Midbrain (tissue), 1 donor: ENCODE measurements around the gene DGKZ.
A peak's percentile ranks its signal among the peaks of the same experiment; 100 is the strongest.

ENCODE experiments used
- DNase-seq: peaks from one replicate; lab custom pipeline; 2025; lab: John Stamatoyannopoulos, UW

Gene DGKZ

DNA sequence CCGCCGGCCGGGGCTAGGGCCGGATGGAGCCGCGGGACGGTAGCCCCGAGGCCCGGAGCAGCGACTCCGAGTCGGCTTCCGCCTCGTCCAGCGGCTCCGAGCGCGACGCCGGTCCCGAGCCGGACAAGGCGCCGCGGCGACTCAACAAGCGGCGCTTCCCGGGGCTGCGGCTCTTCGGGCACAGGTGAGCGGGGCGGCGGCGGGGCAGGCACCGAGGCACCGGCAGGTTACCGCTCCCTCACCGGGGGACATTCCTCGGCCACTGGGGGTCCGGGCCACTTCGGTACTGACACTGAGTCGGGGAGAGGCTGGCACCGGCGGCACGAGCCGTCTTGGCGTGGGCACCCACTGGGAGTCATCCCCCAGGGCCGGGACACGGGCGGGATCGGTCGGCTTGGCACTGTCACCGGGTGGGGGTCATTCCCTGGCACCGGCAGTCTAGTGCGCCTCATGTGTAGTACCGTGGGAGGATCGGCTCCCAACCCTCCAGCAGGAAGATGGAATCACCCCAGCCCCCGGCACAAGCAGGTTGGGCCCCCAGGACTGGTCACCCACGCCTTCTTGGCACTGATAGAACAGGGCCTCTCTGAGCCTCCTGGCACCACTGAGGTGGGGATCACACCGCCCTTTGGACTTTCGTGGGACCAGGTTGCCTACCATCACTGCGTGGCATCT lies 511 bp downstream of the DGKZ start:
- DNase-seq: no peak

DNA sequence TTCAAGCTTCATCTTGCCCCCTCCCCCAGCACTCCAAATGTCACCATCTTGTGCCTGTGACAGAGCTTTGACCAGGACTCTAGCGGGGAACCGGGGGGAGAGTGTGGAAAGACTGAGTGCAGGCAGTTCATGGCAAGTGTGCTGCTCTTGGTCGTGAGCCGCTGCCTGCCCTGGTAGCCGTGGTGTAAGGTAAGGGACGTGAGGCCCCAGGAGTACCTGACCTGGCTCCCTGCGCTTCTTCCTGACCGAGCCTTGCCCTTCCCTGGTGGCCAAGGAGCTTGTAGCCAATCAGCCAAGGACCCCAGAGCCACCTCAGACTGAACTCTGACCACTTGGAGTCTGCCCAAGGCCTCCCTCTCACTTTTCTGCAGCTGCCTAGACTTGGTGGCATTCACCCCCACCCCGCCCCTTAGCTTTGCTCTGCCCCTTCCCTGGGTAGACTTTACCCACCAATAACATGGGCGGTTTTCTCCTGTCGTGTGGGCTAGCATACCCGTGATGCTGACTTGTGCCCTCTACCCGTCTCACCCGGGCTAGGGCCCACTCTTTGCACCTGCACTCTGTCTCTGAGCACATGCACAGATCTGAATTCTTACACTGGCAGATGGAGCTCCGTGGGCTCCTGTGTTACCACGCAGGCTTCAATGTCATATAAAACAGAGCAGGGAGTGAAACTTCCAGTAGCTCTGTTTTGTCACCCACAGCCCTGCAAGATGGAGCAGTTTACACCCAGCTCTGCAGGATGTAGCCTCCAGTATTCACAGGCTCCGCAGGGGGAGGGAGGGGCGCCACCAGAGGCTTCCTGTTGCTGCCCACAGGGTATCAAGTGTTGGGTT lies 1.5 kb downstream of the DGKZ start:
- DNase-seq: no peak

DNA sequence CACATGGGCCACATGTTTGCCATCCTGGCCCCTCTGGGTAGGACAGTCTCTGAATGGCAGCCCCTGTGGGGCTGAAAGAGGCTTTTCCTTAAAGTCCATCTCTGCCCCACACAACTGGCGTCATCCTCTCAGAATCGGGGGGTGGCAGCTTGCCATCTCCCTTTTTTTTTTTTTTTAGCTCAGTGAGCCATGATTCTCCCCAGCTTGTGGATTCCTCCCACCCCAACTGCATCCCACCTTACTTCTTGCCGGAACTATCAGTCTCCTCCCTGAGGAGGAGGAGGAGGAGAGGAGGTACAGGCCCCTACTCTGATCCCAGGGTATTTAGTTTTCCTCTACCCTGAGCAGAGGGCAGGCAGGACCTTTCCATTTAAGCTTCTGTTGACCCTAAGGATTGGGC lies 3.4 kb downstream of the DGKZ start:
- DNase-seq: no peak

DNA sequence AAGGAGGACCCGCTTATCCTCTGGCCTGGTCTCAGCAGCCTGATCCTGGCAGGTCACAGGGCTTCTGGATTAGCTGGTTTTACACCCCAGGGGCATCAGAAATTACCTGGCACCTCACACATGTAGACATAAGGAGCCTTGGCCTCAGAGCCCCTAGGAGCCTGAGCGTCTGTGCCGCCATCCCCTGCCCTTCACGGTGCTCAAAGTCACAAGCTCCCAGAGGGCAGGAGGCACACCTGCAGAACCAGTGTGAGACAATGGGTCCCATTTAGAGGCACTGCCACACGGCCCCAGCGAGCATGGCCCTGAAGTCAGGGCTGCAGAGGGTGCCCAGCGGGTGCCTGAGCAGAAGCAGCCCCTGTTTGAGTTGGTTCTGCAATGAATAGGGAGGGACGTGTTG lies 3.9 kb downstream of the DGKZ start:
- no peak for DNase-seq

DNA sequence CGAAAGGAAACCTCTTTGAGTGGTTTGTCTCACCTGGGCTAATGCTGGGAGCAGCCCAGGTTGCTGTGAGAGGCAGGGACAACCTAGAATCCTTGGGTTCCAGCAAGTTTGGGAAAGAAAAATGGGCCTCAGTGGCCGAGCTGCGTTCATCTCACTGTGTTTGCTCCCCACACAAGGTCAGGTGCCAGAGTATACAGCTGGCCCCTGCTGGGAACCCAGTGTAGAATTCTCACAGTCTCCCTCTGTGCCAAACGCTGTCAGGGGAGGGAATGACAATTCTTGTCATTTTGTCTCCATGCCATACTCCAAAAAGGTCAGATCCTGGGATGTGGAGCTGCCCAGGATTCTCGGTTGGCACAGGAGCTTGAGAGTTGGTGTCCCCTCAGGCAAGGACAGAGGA lies 4.3 kb downstream of the DGKZ start:
- no peak for DNase-seq

DNA sequence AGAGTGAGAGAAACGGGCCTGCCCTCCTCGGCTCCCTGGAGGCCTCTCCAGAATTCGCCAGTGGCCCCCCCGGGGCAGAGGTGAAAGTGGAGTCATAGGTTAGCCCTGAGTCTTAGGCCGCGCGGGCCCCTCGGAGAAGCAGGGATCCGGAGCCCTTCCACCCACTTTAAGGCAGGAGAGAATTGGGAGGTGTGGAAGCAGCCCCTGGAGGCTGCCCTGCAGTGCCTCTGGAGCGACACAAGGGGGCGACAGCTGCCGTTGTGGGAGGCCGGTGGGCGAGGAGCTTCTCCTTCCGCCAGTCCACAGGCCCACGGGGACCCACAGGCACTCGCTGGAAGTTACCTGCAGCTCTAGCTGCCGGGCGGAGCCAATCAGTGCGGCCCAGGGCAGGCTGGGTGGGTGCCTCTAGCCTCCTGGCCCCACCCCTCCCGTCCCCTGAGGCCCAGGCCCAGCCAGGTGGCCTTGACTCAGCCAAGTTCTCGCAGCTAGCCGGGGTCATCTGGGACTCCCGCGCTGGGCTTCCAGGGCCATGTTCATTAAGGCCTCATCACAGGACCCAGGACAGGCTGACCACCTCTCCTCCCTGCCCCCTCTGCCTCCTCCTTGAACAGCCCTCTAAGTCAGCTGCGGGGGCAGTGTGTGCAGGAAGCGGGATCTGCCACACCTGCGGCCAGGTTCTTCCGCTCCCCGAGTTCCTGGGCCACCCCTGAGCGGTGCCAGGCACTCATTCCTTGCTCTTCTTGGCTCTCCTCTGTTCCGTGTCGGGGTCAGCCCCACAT lies 5.0 kb downstream of the DGKZ start:
- DNase-seq: peak; percentile 36

DNA sequence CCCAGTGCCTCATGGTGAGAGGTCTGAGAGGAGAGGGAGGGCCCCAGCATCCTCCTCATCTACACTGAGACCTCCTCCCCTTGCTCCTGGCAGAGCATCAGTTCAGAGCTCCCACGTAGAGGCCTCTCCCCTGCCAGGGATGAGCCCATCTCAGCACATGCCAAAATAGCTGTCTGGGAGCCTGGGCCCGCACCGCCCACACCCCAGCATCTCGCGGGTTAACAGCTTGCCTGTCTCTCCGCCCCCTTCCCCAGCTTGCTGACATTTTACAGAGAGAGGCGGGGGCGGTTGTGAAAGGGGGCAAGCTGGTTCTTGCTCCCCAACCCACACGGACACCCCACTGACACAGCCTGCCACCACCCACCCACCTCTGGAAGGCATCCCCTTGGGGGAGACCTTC lies 6.4 kb downstream of the DGKZ start:
- DNase-seq: no peak

DNA sequence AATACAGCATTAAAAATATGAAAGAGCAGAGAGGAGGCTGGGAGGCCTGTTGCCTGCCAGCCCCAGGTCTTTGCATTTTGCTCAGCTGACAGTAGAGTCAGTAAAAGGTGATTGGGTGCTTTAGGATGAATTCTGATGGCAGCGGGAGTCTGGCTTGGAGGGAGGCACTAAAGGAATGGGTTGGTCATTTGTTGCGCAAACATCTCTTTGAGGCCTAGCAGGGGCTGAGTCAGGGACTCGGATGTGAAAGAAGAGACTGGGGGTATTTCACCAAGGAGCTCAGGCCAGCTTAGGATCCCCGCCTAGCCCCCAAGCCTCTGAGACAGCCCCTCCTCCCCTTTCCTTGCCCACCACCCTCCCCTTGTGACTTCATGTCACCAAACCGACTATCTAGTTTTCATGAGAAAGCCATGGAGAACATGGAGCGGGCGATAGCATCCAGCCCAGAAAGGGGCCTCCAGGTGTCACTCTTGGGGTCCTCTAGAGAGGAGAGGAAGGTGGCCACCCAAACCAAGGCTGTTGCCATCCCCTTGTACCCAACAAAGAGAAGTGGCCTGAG lies 9.7 kb downstream of the DGKZ start:
- DNase-seq: no peak

DNA sequence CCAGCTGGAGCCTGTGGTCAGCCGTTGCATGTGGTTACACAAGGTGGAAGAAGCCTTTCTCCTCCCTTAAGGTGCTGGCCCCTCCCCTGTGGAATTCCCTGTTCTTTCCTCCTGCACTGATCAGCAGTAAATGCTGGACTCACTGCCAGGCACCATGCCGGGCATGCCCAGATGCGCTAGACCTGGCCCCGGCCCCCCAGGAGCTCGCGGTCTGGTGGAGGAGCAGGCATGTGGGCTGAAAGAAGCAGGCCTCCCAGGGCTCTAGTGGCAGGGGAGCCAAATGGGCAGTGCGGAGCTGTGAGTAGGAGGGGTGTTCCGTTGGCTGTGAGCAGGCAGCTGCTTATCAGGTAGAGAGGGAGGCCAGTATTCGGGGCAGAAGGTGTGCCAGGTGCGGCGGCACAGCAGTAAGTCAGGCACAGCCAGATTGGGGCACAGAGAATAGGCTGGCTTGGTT lies 10.2 kb downstream of the DGKZ start:
- DNase-seq: no peak

DNA sequence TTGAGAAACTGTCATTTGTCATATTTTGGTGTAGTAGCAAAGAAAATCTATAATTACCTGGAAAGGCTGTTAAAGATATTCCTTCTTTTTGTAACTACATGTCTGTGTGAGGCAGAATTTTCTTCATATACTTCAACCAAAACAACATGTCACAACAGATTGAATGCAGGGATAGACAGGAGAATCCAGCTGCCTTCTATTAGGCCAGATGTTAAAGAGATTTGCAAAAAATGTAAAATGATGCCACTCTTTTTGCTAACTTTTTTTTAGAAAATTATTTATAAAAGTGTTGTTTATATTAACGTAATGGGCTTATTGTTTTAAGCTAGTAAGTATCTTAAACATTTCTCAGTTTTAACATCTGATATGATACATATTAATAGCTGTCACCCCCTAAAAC lies 12.7 kb downstream of the DGKZ start:
- DNase-seq: no peak

DNA sequence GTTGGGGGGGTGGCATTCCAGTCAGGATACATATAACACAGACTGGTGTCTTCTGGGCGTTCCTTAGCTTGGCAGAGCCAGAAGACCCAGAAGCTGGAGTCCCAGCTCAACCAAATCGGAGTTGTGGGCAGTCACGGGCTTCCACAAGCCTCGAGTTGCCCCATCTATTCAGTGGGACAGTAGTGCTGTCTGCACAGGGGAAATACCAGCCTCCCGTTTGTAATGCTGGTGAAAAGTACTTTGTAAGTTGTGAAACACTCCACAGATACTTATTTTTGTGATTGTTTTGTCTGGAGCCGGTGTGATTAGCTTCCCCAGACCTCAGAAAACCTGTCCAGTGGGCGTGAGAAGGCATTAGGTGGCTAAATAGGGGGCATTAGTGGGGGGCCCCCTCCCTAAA lies 13.6 kb downstream of the DGKZ start:
- DNase-seq: no peak

DNA sequence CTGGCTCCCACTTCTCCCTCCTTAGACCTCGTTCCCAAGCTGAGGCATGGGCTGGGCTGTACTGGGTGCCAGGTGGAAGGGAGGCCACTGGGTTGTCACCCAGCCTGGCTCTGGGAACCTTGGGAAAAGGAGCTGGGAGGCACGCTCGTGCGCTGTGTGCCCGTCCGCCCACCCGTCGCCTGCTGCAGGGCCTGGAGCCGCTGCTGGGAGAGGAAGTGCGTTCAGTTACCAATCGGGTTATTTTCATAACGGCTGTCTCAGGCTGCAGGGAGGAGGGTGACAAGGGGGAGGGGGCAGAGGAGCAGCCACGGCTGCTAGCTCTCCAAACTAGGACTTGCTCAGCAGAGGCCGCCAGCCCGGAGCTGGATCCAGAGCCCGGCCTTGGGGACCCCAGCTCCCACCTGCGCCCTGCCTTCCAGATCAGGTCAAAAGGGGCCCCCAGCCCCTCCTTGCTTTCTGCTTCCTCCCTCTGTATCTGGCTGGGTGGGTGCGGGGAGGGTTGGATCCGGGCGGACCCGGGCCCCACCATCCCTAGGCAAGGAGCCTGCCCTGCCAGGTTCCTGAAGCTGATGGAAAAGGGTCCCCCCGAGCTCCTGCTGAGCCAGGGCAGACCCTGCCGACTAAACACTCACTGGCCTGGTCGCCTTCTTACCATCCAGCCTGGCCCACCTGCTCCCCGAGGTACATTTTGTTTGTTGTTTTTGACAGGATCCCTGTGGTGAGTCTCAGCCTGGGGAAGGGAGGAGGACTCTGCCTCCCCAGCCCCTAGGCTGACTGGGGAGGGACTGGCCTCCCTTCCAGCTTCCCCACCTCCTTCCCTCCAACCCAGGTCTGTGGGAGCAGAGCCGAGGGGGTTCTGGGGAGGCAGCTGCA lies 14.3 kb downstream of the DGKZ start:
- peak; percentile 15 for DNase-seq

DNA sequence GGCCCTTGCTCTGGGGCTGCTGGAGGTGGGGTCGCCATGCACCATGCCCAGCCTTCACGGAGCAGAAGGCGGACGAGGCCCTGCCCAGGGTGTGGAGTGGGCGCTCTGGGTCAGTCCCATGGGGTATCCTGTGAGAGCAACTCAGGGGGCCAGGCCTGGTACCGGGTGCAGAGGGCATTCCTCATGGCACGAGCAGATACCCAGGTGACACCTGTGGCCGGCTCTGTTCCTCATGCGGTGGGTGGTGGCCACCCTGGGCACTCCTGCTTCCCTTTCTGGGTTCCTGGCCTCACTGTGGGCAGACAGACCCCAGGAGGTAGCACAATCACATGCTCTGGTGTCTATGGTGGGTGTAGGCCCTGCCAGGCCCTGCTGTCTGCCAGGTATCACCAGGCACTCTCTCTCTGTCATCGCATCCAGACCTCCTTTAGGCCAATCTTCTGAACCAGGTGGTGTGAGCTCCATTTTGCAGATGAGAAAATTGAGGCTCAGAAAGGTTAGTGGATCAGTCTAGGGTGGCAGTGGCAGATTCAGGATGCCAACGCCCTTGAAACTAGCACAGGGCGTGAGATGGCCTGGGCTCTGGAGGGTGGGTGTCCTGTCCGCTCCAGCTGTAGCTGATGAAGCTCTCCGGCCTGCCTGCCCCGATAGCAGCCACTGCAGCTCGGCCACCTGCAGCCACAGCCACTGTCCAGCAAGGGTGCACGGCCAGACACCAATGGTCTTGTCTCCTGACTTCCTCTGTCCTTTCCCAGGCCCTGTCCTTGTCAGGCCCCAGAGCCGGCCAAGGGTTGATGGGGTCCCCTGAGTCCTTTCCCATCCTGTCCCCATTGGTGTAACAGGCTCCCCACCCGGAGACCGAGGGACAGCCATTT lies 15.1 kb downstream of the DGKZ start:
- DNase-seq: no peak

DNA sequence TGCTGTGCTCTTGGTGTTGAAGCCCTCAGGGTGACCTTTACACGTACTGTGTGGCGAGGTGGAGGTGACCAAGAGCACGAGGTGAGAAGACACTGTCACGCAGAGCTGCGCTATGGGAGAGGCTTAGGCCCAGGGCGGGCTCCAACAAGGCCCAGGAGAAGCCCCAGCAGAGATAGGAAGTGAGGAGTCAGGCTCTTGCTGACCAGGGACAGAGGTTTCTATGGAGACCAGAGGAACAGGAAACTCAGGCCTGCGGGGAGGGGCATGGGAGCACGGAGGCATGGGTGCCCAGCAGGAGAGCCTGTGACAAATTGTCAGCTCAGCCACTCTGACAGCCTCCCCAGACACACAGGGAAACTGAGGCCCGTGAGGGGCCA lies 15.8 kb downstream of the DGKZ start:
- DNase-seq: peak; percentile 52

DNA sequence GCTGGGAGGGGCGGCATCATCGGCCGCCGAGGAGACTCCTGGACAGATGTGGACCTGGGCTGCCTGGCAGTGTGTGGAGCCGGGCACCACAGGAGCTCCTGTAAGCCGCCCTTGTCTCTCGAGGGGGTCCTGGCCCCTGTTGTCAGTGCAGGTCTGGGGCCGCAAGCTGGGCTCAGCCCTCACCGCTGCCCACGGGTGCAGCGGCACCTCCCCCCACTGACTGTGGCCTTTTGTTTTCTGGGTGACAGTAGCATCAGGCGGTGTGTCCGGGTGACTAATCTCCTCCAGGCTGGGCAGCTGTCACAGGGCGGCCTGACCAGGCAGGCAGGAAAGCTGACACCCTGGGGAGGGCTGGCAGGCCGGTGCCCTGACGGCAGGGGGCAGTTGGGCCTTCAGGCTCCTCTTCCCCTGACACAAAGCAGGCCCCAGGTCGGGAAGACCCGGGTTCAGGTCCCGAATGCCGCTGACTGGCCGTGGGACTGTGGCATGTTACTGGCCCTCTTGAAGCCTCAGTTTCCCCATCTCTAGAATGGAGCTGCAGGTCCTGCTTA lies 16.3 kb downstream of the DGKZ start:
- DNase-seq: peak; percentile 78

DNA sequence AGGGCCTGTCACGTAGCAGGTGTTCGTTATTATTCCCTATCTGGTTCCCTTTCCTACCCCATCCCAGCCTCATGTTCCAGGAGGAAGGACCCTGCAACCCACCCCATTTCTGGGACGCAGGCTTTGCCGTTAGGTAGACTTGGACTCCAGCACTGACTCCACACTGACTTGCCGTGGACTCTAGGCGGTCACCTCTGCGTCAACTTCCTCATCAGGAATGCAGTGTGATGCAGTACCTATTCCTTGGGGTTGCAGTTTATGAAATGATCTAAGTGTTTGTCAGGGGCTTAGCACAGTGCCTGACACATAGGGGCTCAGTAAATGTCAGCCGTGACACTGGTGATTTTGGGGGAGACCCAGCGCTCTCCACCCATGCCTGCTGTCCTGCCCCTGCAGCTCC lies 16.8 kb downstream of the DGKZ start:
- no peak for DNase-seq

DNA sequence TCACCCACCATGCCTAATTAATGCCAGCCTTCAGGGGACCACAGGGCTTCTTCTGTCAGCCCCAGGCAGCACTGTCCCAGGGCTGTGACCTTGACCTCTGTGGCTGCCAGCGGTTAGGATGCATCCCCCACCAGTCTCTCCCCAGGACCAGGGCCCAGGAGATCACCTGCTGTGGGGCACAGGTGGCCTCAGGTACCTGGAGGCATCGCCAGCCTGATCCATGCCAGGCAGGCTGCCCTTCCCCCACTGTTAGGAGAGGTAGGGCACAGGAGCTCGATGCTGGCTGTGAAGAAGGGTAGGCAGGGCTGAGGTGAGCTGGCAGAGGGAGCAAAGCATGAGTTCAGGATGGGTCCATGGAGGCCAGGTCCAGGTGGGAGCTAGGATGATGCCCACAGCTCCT lies 17.5 kb downstream of the DGKZ start:
- no peak for DNase-seq

DNA sequence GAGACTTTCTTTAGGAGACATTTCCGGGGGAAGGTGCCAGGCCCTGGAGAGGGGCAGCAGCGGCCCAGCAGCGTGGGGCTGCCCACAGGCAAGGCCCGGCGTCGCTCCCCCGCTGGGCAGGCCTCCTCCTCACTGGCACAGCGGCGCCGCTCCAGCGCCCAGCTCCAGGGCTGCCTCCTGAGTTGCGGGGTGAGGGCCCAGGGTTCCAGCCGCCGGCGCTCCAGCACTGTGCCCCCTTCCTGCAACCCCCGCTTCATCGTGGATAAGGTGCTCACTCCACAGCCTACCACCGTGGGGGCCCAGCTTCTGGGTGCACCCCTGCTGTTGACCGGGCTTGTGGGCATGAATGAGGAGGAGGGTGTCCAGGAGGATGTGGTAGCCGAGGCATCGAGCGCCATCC lies 19.0 kb downstream of the DGKZ start:
- no peak for DNase-seq

DNA sequence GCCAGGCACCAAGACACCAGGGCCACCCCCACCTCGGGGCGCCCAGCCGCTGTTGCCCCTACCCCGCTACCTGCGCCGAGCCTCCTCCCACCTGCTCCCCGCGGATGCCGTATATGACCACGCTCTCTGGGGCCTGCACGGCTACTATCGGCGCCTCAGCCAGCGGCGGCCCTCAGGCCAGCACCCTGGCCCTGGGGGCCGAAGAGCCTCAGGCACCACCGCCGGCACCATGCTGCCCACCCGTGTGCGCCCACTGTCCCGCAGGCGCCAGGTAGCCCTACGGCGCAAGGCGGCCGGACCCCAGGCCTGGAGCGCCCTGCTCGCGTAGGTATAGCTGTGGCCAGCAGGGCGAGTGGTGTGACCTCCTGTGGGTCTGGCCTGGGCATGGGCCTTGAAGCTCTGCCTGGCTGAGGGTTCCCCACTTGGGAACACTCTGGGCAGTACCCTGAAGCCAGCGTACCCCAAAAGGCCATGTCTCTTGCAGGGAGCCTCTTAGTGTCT lies 19.4 kb downstream of the DGKZ start:
- no peak for DNase-seq
